Loucy (cell line): ENCODE data around the gene SLC6A9.

Experiments
- EZH2phosphoT487 ChIP-seq: fragments of 200-600 bp; IDR thresholded peaks from 2 replicates; pipeline ENCODE4 v1.6.1; 2018; ENCODE audit warnings: antibody characterized with exemption, mild to moderate bottlenecking, moderate library complexity, borderline replicate concordance
- TF ChIP-seq, protein P1 (sequence below): fragments of 200-600 bp; sonication (generic); conservative IDR thresholded peaks from 2 replicates; pipeline ENCODE4 v1.5.1; 2014; ENCODE audit warnings: mild to moderate bottlenecking, antibody characterized with exemption, low read length

- TF ChIP-seq, protein P1, sequence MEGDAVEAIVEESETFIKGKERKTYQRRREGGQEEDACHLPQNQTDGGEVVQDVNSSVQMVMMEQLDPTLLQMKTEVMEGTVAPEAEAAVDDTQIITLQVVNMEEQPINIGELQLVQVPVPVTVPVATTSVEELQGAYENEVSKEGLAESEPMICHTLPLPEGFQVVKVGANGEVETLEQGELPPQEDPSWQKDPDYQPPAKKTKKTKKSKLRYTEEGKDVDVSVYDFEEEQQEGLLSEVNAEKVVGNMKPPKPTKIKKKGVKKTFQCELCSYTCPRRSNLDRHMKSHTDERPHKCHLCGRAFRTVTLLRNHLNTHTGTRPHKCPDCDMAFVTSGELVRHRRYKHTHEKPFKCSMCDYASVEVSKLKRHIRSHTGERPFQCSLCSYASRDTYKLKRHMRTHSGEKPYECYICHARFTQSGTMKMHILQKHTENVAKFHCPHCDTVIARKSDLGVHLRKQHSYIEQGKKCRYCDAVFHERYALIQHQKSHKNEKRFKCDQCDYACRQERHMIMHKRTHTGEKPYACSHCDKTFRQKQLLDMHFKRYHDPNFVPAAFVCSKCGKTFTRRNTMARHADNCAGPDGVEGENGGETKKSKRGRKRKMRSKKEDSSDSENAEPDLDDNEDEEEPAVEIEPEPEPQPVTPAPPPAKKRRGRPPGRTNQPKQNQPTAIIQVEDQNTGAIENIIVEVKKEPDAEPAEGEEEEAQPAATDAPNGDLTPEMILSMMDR, result peak; percentile 44; the same call in 1 of the 2 replicates
- no peak for TF ChIP-seq EZH2phosphoT487
Observed at GRCh38 chr1:44002606-44003157, 28.6 kb downstream of the SLC6A9 start.
